Measurements from ENCODE around the gene PRR11.
"Not testable (repeated sequence)": the region's sequence is repeated elsewhere in the genome, so short reads cannot be mapped to it uniquely, and the experiment has no call there.

The PRR11 gene

DNA sequence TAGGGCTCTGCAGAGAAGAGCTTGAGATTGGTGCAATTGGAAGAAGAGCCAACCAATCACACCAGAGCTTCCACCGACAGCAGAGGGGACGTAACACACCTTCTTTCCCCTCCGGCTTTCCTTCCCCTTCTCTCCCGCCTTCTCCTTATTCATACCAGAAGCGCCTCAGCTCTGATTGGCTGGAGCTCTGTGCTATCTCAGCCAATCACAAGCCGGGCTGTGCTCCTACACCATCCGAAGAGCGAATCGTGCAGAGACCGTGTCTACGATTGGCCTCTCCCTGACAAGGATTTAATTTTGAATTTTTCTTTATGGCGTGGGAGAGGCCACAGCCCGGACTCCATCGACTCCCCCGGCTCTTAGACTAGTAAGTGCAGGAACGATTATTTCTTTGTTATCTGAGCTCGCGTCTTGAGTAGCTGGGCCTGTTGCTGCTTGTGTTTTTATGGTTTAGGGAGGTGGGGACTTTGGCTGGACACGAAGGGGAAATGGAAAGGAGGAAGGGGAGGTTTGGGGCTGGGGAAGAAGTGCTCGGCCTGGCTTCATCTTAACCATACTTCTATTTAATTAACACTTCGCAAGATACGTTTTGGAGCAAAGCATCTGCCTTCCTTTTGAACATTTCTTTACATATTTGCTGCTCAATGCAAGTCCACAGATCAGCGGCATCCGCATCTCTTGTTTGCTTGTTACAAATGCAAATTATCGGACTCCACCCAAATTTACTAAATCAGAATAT is at the start of gene PRR11:
Gene PRR11, plus strand, starts transcription at position 308 of the 739 bp plus-strand sequence. CDS start 14,007 bp downstream, outside the sequence.
- DNase-seq (ENCODE audit: low spot score): peak; percentile 100

DNA sequence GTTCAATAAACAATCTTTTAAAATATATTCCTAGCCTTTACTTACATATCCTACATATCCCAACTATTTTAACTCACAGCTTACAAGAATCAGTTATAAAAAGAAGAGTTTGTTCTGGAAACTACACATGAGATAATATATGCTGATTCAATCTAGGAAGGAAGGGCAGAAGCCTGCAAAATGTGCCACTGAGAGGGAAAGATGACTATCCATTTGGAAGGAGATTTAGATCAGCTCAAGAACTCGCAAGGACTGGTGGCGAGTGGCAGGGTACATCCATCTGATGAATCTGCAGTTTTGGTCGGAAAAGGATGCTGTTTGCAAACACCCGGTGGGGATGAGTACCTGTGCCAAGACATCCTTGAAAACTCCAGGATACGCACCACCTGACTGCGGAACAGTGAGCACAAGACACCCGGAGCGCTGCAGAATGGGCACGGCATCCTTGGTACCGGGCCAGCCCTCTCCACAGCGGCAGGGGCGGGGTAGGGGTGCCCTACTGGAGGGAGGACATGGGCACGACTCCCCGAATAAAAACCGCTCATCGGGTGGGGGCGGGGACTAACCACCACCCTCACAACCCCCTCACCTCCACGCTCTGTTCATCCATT is 49.6 kb upstream of the PRR11 start:
- DNase-seq (ENCODE audit: low spot score): peak; percentile 74

DNA sequence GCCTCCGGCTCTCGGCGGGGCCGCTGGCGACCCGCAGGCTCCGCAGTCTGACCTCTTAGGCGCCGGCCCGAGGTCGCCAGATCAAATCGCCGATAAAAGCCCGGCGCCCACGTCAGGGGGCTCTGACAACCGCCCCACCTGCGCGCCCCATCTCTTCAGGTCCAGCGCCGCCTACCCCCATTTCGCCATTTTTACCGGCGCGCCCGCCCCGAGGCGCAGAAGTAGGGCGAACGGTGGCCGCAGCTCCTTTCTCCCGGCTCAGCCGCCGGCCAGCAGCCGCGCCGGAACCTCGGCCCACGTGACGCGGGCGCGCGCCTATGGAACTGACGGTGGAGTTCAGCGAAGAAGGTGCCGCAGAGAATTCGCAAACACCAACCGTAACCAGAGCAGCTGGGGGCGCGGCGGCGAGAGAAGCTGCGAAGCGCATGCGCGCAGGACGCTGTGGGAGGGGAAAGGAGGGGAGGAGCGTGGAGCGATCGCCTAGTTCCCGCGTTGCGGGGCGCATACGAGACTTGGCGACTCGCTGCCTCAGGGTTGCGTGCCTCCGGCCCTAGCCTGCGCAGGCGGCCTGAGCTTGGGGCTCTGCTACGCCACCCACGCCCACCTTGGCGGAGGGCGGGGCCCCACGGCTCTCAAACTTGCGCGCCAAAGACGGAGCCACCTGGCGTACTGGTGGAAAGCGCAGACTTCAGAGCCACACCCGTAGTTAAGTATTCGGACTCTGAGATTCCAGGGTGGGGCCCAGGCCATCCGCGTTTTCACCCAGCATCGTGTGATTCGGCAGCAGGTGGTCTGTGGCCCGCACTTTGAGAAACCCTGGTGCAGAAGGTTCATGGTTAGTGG is 48.9 kb upstream of the PRR11 start, which contains the start of gene TRIM37:
Gene TRIM37, minus strand, starts transcription at position 418 of the 843 bp plus-strand sequence. CDS start 419 bp downstream, outside the sequence.
- peak; percentile 99 for DNase-seq (ENCODE audit: low spot score)

DNA sequence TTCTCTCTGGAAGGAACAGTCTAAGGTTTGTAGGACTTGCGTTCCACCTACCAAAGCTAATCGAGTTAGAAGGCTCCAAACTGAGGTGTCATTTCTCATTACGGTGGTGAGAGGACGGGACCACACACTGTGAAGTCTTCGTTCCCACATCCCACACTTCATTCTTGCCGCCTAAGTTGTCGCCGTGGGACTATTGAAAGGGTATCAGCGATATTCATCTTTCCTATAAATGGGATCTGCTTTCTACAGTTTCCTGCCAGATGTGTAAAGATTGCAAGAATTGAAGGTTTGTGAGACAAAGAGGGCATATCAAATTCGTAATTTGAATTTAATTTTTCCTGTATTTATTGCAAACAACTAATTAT is 48.3 kb upstream of the PRR11 start:
- no peak for DNase-seq (ENCODE audit: low spot score)

DNA sequence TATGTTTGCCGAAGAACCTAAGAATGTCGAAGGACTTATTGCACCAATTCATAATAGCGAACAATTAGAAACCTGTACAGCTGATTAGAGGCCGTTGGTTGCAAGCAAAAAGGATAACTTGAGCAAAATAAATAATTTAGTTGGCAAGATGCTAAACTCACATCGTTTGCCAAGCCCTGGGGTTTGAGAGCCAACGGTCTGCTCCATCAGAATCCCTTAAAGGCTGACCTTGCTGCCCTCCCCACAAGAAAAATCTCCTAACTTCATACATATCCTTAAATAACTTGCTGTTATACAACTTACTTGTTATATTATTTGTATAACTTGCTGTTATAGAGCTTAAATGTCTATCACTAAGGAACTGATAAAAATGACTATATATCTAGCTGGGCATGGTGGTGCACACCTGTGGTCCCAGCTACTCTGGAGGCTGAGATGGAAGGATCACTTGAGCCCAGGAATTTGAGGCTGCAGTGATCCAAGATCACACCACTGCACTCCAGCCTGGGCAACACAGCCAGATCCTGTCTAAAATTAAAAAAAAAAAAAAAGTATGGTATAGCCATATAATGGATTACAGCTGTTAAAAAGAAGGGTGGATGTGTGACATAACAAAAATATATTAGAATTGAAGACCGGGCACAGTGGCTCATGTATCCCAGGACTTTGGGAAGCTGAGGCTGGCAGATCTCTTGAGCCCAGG is 47.0 kb upstream of the PRR11 start:
- DNase-seq (ENCODE audit: low spot score): no peak

DNA sequence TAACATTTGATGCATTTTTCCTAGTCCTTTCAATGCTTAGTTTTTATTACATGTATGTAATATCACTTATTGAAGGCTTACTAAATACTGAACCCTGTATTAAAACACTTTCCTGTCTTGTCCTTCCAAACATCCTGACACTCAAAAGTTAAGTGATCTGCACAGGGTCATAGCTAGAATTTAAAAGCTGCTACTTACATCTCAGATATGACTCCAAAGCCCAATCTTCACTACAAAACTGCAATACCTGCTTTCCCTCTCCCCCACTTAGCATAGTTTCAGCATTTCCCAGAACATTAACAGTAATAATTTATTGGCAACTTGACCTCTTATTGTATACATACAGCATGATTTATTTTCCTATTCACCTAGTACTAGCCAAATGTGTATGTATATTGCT is 44.6 kb upstream of the PRR11 start:
- DNase-seq (ENCODE audit: low spot score): no peak

DNA sequence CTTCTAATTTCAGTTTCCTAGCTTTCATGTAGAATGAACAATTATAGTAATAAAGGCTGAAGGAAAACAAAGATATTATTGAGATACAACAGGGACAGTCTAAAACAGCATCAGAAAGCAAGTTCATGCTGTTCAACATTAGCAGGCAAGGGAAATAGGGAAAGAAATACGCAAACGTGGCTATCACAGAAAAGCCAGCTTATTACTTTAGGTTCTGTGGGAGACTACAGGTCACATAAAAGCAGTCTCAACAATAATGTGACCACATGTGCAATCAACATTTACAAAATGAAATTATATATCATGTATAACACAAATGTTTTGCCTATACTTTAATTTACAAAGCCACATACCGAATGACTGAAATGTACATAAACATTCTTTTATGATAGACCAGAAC is 44.0 kb upstream of the PRR11 start:
- no peak for DNase-seq (ENCODE audit: low spot score)

DNA sequence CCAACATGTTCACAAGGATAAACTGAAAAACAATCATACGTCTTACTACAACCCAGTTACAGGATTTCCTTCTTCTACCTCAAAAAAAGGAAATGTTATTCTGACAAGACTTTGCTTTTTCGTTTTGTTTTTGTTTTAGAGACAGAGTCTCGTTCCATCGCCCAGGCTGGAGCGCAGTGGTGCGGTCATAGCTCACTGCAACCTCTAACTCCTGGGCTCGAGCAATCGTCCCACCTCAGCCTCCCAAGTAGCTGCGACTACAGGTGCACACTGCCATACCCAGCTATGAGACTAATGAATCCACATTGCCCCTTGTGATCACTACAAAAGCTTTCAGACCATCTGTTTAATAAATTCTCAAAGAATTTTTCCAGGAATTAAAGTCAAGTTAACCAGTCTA is 40.1 kb upstream of the PRR11 start:
- DNase-seq (ENCODE audit: low spot score): no peak

DNA sequence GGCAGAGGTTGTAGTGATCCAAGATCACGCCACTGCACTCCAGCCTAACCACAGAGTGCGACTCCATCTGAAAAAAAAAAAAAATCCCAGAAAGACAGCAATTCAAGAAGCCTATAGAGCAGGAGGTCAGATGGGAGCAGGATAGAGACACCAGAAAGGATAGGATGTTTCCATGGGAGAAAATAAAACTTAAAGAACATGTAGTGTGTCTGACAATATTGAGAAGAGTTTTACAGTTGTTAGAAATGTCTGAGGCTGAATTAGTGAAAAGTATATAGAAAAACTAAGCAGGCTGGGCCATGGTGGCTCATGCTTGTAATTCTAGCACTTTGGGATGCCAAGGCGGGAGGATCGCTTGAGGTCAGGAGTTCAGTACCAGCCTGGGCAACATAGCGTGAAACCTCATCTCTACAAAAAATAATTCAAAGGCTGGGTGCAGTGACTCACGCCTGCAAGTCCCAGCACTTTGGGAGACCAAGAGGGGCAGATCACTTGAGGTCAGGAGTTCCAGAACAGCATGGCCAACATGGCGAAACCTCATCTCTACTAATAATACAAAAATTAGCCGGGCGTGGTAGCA is 33.6 kb upstream of the PRR11 start:
- no peak for DNase-seq (ENCODE audit: low spot score)

DNA sequence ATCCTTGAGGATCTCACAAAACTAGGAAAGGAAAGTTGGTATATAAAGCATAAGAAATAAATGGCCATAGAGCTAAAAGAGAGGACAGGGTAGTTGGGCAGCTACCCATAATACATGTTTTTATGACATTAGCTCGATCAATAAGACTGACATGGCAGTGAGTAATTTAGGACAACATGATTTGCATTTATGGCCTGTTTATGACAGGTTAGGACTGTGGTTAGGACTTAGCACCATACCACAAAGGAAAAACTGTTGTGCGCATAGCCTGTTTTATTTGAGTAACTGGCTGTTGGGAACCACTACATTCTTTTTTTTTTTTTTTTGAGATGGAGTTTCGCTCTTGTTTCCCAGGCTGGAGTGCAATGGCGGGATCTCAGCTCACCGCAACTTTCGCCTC is 30.9 kb upstream of the PRR11 start:
- no peak for DNase-seq (ENCODE audit: low spot score)

DNA sequence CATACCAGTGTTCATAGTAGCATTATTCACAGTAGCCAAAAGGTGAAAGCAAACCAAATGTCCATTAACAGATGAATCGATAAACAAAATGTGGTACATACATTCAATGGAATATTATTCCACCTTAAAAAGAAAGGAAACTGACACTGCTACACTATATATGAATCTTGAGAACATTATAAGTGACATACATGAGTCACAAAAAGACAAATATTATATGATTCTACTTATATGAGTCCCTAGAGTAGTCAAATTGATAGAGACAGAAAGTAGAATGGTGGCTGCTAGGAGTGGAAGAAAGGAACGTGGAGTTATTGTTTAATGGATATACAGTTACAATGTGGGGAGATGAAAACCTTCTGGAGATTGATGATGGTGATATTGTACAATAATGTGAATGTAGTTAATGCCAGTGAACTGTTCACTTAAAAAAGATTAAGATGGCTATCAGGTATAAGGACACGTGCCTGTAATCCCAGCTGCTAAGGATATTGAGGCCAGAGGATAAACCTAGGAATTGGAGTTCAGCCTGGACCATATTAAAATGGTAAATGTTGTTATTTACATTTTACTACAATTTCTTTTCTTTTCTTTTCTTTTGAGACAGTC is 28.6 kb upstream of the PRR11 start:
- DNase-seq (ENCODE audit: low spot score): no peak

DNA sequence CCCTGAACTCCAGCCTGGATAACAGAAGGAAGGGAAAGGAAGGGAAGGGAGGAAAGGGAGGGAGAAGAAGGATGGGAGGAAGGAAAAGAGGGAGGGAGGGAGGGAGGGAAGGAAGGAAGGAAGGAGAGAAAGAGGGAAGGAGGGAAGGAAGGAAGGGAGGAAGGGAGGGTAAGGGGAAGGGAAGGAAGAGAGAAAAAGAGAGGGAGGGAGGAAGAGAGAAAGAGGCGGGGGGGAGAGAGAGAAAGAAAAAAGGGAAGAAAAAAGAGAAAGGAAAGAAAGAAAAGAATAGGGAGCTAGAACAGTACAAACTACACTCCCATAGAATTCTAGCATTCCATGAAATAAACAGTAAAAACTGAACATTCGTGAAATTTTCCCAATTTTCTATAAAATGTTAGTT is 25.7 kb upstream of the PRR11 start:
- no peak for DNase-seq (ENCODE audit: low spot score)

DNA sequence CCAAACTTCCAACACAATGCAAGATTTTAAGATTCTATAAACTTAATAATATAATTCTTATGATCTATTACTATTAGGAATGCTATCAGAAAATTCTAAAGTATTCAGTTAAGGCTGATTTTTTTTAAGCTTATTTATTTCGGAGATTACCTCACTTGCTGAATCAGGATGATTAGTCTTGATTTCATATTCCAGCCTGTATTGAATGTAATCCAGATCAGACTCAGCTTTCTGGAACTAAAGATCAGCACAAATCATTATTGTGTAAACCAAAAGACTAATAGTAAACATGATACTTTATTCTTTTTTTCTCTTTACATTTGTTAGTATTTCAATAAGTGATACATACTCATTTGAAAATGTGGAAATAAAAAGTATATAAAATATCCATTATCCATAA is 24.4 kb upstream of the PRR11 start:
- DNase-seq (ENCODE audit: low spot score): no peak

DNA sequence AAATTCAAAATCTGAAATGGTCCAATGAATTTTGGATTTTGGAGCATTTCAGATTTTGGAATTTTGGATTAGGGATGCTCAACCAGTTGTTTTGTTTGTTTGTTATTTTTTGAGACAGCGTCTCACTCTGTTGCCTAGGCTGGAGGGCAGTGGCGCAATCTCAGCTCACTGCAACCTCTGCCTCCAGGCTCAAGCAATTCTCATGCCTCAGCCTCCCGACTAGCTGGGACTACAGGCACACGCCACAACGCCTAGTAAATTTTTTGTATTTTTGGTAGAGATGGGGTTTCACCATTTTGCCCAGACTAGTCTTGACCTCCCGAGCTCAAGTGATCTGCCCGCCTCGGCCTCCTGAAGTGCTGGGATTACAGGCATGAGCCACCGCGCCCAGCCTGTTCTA is 17.2 kb upstream of the PRR11 start:
- not testable (repeated sequence) for DNase-seq (ENCODE audit: low spot score)

DNA sequence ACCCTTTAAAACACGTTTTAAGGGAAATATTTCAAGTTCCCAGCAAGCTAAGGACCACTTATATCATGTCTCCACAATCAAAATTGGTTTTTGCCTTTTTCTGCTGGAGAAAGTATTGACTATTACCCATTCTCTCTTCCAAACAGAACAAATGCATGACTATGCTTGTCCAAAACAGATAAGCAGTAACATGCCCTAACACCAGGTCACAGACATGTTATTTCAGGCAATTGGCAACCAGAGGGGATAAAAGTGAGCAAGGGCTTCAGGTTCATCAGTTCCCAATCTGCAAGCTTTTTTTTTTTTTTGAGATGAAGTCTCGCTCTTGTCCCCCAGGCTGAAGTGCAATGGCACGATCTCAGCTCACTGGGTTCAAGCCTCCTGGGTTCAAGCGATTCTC is 15.6 kb upstream of the PRR11 start:
- DNase-seq (ENCODE audit: low spot score): no peak

DNA sequence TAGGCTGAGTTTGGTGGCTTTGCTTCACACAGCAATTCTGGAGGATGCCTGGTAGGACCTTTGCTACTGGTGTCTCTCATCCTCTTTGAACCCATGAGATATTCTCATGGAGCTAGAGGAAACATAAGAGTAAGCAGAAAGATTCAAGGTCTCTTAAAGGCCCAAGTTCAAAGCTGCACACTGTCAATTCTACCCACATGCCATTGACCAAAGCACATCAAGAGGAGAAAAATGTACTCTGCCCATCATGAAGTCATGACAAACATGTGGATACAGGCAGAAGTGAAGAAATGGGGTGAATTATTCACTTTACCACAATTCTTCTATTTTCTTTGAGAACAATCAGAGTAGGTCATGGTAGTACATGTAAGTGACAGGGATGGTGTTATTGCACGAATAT is 13.7 kb upstream of the PRR11 start:
- DNase-seq (ENCODE audit: low spot score): no peak

DNA sequence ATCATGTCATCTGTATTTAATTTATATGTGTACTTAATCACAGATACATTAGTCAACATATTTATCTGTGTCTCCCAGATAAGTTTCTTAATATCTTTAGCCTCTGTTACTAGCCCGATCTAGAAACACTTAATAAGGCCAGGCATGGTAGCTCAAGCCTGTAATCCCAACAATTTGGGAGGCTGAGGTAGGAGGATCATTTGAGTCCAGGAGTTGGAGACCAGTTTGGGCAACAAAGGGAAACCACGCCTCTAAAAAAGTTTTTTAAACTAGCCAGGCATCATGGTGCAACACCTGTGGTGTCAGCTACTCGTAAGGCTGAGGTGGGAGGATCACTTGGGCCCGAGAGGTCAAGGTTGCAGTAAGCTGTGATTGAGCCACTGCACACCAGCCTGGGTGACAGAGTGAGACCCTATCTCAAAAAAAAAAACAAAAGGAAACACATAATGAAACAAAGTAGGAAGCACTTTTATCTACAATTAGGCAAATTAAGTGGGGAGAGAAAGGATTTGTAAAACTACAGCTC is 9.9 kb upstream of the PRR11 start:
- DNase-seq (ENCODE audit: low spot score): no peak

DNA sequence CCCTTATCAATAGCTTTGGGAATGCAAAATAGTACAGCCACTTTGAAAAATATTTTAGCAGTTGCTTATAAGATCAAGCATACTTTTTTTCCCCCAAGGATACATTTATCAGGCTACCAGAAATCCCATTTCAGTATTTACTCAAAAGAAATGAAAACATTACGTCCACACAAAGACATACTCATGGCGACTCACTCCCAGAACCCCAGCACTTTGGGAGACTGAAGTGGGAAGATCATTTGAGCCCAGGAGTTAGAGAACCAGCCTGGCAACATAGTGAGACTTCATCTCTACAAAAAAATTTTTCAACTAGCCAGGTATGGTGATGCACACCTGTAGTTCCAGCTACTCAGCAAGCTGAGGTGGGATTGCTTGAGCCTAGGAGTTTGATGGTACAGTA is 6.5 kb upstream of the PRR11 start:
- no peak for DNase-seq (ENCODE audit: low spot score)

DNA sequence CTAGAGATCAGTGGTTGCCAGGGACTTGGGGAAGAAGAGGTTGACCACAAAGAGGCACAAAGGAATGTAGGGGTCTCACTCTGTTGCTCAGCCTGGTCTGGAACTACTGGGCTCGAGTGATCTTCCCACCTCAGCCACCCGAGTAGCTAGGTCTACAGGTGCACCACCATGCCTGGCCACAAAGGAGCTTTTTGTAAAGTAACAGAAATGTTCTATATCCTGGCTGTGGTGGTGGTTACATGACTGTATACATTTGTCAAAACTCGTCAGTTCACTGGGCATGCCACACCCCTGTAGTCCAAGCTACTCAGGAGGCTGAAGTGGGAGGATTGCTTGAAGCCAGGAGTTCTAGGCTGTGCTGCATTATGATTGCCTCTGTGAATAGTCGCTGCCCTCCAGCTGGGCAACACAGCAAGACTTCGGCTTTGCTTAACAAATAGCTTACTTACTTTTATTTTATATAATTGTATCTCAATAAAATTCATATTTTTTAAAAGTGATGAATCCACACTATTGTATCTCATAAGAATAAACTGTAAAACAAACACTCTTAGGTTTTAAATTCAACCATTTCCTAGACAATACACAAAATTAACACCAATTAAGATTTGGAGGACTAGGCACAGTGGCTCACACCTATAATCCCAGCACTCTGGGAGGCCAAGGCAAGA is 5.6 kb upstream of the PRR11 start:
- no peak for DNase-seq (ENCODE audit: low spot score)

DNA sequence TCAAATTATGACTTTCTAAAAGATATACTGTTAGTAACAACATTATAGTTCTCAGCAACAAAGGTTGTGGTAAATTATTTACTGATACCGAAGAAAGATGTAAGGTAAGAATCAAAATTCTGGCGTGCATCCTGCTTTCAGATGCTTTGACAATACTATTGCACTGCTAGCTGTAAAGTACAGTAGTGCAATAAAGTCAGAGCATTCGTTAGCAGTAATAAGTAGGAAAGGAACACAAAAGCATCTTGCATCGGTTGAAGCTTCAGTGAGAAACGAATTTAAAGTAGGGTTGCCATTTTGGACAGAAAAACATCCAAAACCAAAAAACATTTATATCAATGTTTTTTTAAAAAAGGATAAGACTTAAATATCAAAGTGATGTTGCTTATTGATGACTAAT is 4.5 kb upstream of the PRR11 start:
- no peak for DNase-seq (ENCODE audit: low spot score)

DNA sequence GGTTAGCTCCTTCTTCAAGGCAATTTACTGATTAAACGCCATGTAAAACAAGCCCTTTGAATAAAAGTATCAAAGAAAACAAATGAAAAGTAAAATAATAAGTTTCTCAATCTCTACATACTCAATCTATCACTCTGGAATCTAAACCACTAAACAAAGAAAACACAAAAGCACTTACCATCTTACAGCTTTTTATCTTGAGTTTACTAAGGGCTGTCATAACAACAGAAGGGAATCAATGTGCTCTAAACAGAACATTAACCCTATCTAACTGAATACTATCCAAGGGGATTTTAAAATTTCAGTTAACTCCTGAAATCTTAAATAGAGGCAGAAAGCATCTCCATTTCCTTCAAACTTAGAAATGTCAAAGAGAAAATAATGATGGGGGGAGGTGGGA is 4.0 kb upstream of the PRR11 start:
- no peak for DNase-seq (ENCODE audit: low spot score)

Measured in NAMALWA (cell line).